ENCODE results near the gene SURF6.

GRCh38 chr9:133327834-133328484 is 8.0 kb downstream of the SURF6 start:
- no peak for TF ChIP-seq POLR2A (IDR thresholded peaks at IDR 0.05; ENCODE audit: low read depth)
- TF ChIP-seq POLR2AphosphoS5 (IDR thresholded peaks at IDR 0.05): no peak
- TF ChIP-seq, protein P1, sequence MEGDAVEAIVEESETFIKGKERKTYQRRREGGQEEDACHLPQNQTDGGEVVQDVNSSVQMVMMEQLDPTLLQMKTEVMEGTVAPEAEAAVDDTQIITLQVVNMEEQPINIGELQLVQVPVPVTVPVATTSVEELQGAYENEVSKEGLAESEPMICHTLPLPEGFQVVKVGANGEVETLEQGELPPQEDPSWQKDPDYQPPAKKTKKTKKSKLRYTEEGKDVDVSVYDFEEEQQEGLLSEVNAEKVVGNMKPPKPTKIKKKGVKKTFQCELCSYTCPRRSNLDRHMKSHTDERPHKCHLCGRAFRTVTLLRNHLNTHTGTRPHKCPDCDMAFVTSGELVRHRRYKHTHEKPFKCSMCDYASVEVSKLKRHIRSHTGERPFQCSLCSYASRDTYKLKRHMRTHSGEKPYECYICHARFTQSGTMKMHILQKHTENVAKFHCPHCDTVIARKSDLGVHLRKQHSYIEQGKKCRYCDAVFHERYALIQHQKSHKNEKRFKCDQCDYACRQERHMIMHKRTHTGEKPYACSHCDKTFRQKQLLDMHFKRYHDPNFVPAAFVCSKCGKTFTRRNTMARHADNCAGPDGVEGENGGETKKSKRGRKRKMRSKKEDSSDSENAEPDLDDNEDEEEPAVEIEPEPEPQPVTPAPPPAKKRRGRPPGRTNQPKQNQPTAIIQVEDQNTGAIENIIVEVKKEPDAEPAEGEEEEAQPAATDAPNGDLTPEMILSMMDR (IDR thresholded peaks at IDR 0.05): no peak
- TF ChIP-seq EP300 (IDR thresholded peaks at IDR 0.05): no peak
